Activated CD8-positive, alpha-beta memory T cell treated with anti-CD3 and anti-CD28 coated beads, Interleukin-2, amount 50 U/mL, for 1 hour (primary cell): ENCODE data around the gene HDGFL3.
"Not testable (repeated sequence)": the region's sequence is repeated elsewhere in the genome, so short reads cannot be mapped to it uniquely, and the experiment has no call there.

ENCODE experiments used
- DNase-seq: peaks from one replicate; pipeline ENCODE4 v3.0.0-alpha.2; 2020; ENCODE audit errors: extremely low read depth

Gene HDGFL3

GRCh38 chr15:83207660-83208366 is at the start of gene HDGFL3:
HDGFL3 (minus strand) TSS chr15:83207823; CDS start chr15:83207414, 409 bp downstream.
- DNase-seq, result no peak

GRCh38 chr15:83250781-83251180 is 43.2 kb upstream of the HDGFL3 start:
- no peak for DNase-seq

- DNase-seq, result no peak
Measured at GRCh38 chr15:83249030-83249343, 41.4 kb upstream of the HDGFL3 start.

GRCh38 chr15:83248151-83249029 is 40.8 kb upstream of the HDGFL3 start:
- no peak for DNase-seq

- DNase-seq, result no peak
Measured at GRCh38 chr15:83243634-83244033, 36.0 kb upstream of the HDGFL3 start.

GRCh38 chr15:83230242-83230641 is 22.6 kb upstream of the HDGFL3 start:
- no peak for DNase-seq

GRCh38 chr15:83225449-83225848 is 17.8 kb upstream of the HDGFL3 start:
- no peak for DNase-seq

- DNase-seq, result not testable (repeated sequence)
Measured at GRCh38 chr15:83221781-83222180, 14.2 kb upstream of the HDGFL3 start.

GRCh38 chr15:83219026-83219425 is 11.4 kb upstream of the HDGFL3 start:
- no peak for DNase-seq

- no peak for DNase-seq
Measured at GRCh38 chr15:83215306-83215705, 7.7 kb upstream of the HDGFL3 start.

GRCh38 chr15:83210619-83211018 is 3.0 kb upstream of the HDGFL3 start:
- DNase-seq, result no peak

- DNase-seq, result no peak
Measured at GRCh38 chr15:83209333-83209732, 1.7 kb upstream of the HDGFL3 start.

- no peak for DNase-seq
Measured at GRCh38 chr15:83208367-83208661, 691 bp upstream of the HDGFL3 start.

GRCh38 chr15:83207009-83207659 is 489 bp downstream of the HDGFL3 start:
- DNase-seq, result no peak

- no peak for DNase-seq
Measured at GRCh38 chr15:83206526-83207008, 1.1 kb downstream of the HDGFL3 start.

- no peak for DNase-seq
Measured at GRCh38 chr15:83205725-83206324, 1.8 kb downstream of the HDGFL3 start.

GRCh38 chr15:83204697-83205096 is 2.9 kb downstream of the HDGFL3 start:
- no peak for DNase-seq

GRCh38 chr15:83203543-83203942 is 4.1 kb downstream of the HDGFL3 start:
- no peak for DNase-seq

GRCh38 chr15:83200589-83200988 is 7.0 kb downstream of the HDGFL3 start:
- DNase-seq, result no peak

GRCh38 chr15:83200162-83200561 is 7.5 kb downstream of the HDGFL3 start:
- DNase-seq, result no peak

- DNase-seq, result no peak
Measured at GRCh38 chr15:83199288-83199687, 8.3 kb downstream of the HDGFL3 start.

GRCh38 chr15:83198476-83198875 is 9.1 kb downstream of the HDGFL3 start:
- no peak for DNase-seq
